Measurements from ENCODE around the gene AICDA. TPM values are rescaled to one million over a fixed set of nuclear protein-coding genes. Genes with fewer than 3 reads are reported as not detected.
"Not testable (repeated sequence)": the region's sequence is repeated elsewhere in the genome, so short reads cannot be mapped to it uniquely, and the experiment has no call there.

Gene AICDA
- 1 to 10 TPM in 1 of 3 donors, not detected in 2; 1.0 TPM for polyA plus RNA-seq

- no peak within 1 kb of the TSS for H3K27ac ChIP-seq (ENCODE audit: low read depth, low read length)
- WGBS, 3 donors: 65 to 68% (median 68%) methylated on average over 2 of the region's 2 CpGs
These were observed at the start of gene AICDA for GRCh38 chr12:8612629-8613028. TSS of gene AICDA (minus strand) at chr12:8612859. CDS start at chr12:8612767, 92 bp downstream.

- no peak overlapping the region for H3K27ac ChIP-seq (ENCODE audit: low read depth, low read length)
- WGBS, 3 donors: 60 to 80% (median 73%) methylated on average over 3 of the region's 3 CpGs
These were observed 49.1 kb upstream of the AICDA start for GRCh38 chr12:8661751-8662150.

GRCh38 chr12:8661016-8661415 lies 48.4 kb upstream of the AICDA start:
- no peak overlapping the region for H3K27ac ChIP-seq (ENCODE audit: low read depth, low read length)
- WGBS, 3 donors: 49 to 71% (median 60%) methylated on average over 3 of the region's 3 CpGs

- H3K27ac ChIP-seq (ENCODE audit: low read depth, low read length): no peak overlapping the region
- WGBS, 3 donors: 38 to 53% (median 42%) methylated on average over 1 of the region's 1 CpG
These were observed 45.7 kb upstream of the AICDA start for GRCh38 chr12:8658346-8658745.

- whole genome bisulfite sequencing, 3 donors: 76 to 85% (median 77%) methylated on average over 6 of the region's 6 CpGs
- no peak overlapping the region for H3K27ac ChIP-seq (ENCODE audit: low read depth, low read length)
These were observed 42.8 kb upstream of the AICDA start for GRCh38 chr12:8655421-8655820.

GRCh38 chr12:8648576-8649205 lies 36.0 kb upstream of the AICDA start:
- H3K27ac ChIP-seq (ENCODE audit: low read depth, low read length): no peak overlapping the region
- WGBS, 3 donors: 84 to 85% (median 84%) methylated on average over 8 of the region's 8 CpGs

GRCh38 chr12:8647968-8648367 lies 35.3 kb upstream of the AICDA start:
- WGBS, 3 donors: 79 to 90% (median 88%) methylated on average over 5 of the region's 5 CpGs
- H3K27ac ChIP-seq (ENCODE audit: low read depth, low read length): no peak overlapping the region

- no peak overlapping the region for H3K27ac ChIP-seq (ENCODE audit: low read depth, low read length)
- 34 to 58% (median 55%) methylated on average over 5 of the region's 5 CpGs for WGBS, 3 donors
These were observed 31.9 kb upstream of the AICDA start for GRCh38 chr12:8644345-8645248.

- H3K27ac ChIP-seq (ENCODE audit: low read depth, low read length): no peak overlapping the region
- WGBS, 3 donors: 87 to 97% (median 97%) methylated on average over 1 of the region's 1 CpG
These were observed 30.1 kb upstream of the AICDA start for GRCh38 chr12:8642775-8643174.

- 37 to 92% (median 84%) methylated on average over 2 of the region's 2 CpGs for WGBS, 3 donors
- no peak overlapping the region for H3K27ac ChIP-seq (ENCODE audit: low read depth, low read length)
These were observed 27.3 kb upstream of the AICDA start for GRCh38 chr12:8639936-8640335.

GRCh38 chr12:8638951-8639350 lies 26.3 kb upstream of the AICDA start:
- no peak overlapping the region for H3K27ac ChIP-seq (ENCODE audit: low read depth, low read length)
- 69 to 87% (median 85%) methylated on average over 4 of the region's 4 CpGs for WGBS, 3 donors

GRCh38 chr12:8637666-8638065 lies 25.0 kb upstream of the AICDA start:
- WGBS, 3 donors: 76 to 94% (median 93%) methylated on average over 4 of the region's 4 CpGs
- no peak overlapping the region for H3K27ac ChIP-seq (ENCODE audit: low read depth, low read length)

- H3K27ac ChIP-seq (ENCODE audit: low read depth, low read length): no peak overlapping the region
- 84 to 97% (median 92%) methylated on average over 7 of the region's 7 CpGs for WGBS, 3 donors
These were observed 24.6 kb upstream of the AICDA start for GRCh38 chr12:8637244-8637643.

GRCh38 chr12:8636581-8636980 lies 23.9 kb upstream of the AICDA start:
- H3K27ac ChIP-seq (ENCODE audit: low read depth, low read length): no peak overlapping the region
- WGBS, 3 donors: 58 to 66% (median 65%) methylated on average over 5 of the region's 5 CpGs

- not testable (repeated sequence) for H3K27ac ChIP-seq (ENCODE audit: low read depth, low read length)
- 40 to 55% (median 51%) methylated on average over 8 of the region's 8 CpGs for WGBS, 3 donors
These were observed 23.3 kb upstream of the AICDA start for GRCh38 chr12:8636007-8636346.

GRCh38 chr12:8635342-8636006 lies 22.8 kb upstream of the AICDA start:
- WGBS, 3 donors: 47 to 66% (median 64%) methylated on average over 9 of the region's 9 CpGs
- H3K27ac ChIP-seq (ENCODE audit: low read depth, low read length): not testable (repeated sequence)

GRCh38 chr12:8630131-8630530 lies 17.5 kb upstream of the AICDA start:
- H3K27ac ChIP-seq (ENCODE audit: low read depth, low read length): no peak overlapping the region
- 82 to 94% (median 90%) methylated on average over 4 of the region's 4 CpGs for WGBS, 3 donors

- H3K27ac ChIP-seq (ENCODE audit: low read depth, low read length): no peak overlapping the region
These were observed 16.9 kb upstream of the AICDA start for GRCh38 chr12:8629486-8630033.

GRCh38 chr12:8628731-8629130 lies 16.1 kb upstream of the AICDA start:
- WGBS, 3 donors: 75 to 85% (median 78%) methylated on average over 3 of the region's 3 CpGs
- no peak overlapping the region for H3K27ac ChIP-seq (ENCODE audit: low read depth, low read length)

More at GRCh38 chr12:8629486-8630033, 16.9 kb upstream of the AICDA start:
- WGBS, 3 donors: 18 to 36% (median 34%) methylated on average over 3 of the region's 3 CpGs

All from adipose tissue (tissue), 3 donors.